ENCODE data around the gene NCOA3.

- TF ChIP-seq CTCF (IDR thresholded peaks at IDR 0.05; ENCODE audit: low read depth, low read length, poor library complexity, severe bottlenecking) (no peak), EZH2phosphoT487 (IDR thresholded peaks at IDR 0.05; ENCODE audit: borderline replicate concordance, low read length) (no peak)
These were observed 95.4 kb downstream of the NCOA3 start for GRCh38 chr20:47597090-47597489.
